ENCODE measurements around the gene SLC25A11.
"Not testable (repeated sequence)": the region's sequence is repeated elsewhere in the genome, so short reads cannot be mapped to it uniquely, and the experiment has no call there.

SLC25A11 gene

GRCh38 chr17:4945176-4945943 is 5.5 kb upstream of the SLC25A11 start:
- DNase-seq (ENCODE audit: low read depth, low spot score): no peak

- DNase-seq (ENCODE audit: low read depth, low spot score): no peak
Observed at GRCh38 chr17:4944554-4945175, 4.8 kb upstream of the SLC25A11 start.

GRCh38 chr17:4944163-4944553 is 4.3 kb upstream of the SLC25A11 start:
- DNase-seq (ENCODE audit: low read depth, low spot score): no peak

- DNase-seq (ENCODE audit: low read depth, low spot score): no peak
Observed at GRCh38 chr17:4942760-4943508, 3.1 kb upstream of the SLC25A11 start.

GRCh38 chr17:4941319-4941610 is 1.4 kb upstream of the SLC25A11 start:
- no peak for DNase-seq (ENCODE audit: low read depth, low spot score)

GRCh38 chr17:4940555-4941318 is 891 bp upstream of the SLC25A11 start:
- DNase-seq (ENCODE audit: low read depth, low spot score): no peak

- no peak for DNase-seq (ENCODE audit: low read depth, low spot score)
Observed at GRCh38 chr17:4939546-4939795, 375 bp downstream of the SLC25A11 start.

GRCh38 chr17:4938688-4939545 is 929 bp downstream of the SLC25A11 start:
- DNase-seq (ENCODE audit: low read depth, low spot score): no peak

- no peak for DNase-seq (ENCODE audit: low read depth, low spot score)
Observed at GRCh38 chr17:4938069-4938491, 1.8 kb downstream of the SLC25A11 start.

- DNase-seq (ENCODE audit: low read depth, low spot score): no peak
Observed at GRCh38 chr17:4937553-4937952, 2.3 kb downstream of the SLC25A11 start.

GRCh38 chr17:4936436-4936835 is 3.4 kb downstream of the SLC25A11 start:
- no peak for DNase-seq (ENCODE audit: low read depth, low spot score)

GRCh38 chr17:4935650-4936049 is 4.2 kb downstream of the SLC25A11 start:
- no peak for DNase-seq (ENCODE audit: low read depth, low spot score)

- DNase-seq (ENCODE audit: low read depth, low spot score): no peak
Observed at GRCh38 chr17:4934173-4934979, 5.5 kb downstream of the SLC25A11 start.

GRCh38 chr17:4933646-4934045 is 6.2 kb downstream of the SLC25A11 start:
- no peak for DNase-seq (ENCODE audit: low read depth, low spot score)

GRCh38 chr17:4932756-4933155 is 7.1 kb downstream of the SLC25A11 start:
- no peak for DNase-seq (ENCODE audit: low read depth, low spot score)

- DNase-seq (ENCODE audit: low read depth, low spot score): no peak
Observed at GRCh38 chr17:4931963-4932362, 7.9 kb downstream of the SLC25A11 start, which contains the start of gene GP1BA. Gene GP1BA (plus strand): TSS chr17:4932277. CDS start chr17:4932605, 328 bp downstream.

GRCh38 chr17:4928881-4929280 is 11.0 kb downstream of the SLC25A11 start:
- DNase-seq (ENCODE audit: low read depth, low spot score): no peak

GRCh38 chr17:4926577-4927335 is 13.1 kb downstream of the SLC25A11 start:
- DNase-seq (ENCODE audit: low read depth, low spot score): not testable (repeated sequence)

GRCh38 chr17:4921320-4921719 is 18.5 kb downstream of the SLC25A11 start:
- DNase-seq (ENCODE audit: low read depth, low spot score): no peak

All from brain pericyte (primary cell).